ENCODE measurements around the gene ANXA2R. TPM values are rescaled to one million over a fixed set of nuclear protein-coding genes. Genes with fewer than 3 reads are reported as not detected.

ANXA2R gene
- total RNA-seq, 1 experiment from 2014 or later, result 0.72 TPM

DNA sequence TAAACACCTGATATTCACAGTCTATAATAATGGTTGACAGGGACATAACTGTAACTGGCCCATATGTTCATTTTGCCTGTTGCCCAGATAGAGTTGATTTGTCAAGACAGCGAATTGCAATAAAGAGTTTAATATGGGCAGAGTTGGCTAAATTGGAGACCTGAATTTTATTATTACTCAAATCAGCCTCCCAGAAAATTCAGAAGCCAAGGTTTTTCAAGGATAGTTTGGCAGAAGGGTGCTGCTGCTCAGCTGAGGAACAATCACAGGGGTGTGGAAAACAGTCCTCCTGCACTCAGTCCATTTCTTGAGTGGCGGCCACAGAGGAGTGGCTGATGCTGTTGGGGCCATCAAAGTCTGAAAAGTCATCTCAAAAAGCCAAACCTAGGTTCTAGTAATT lies 19.0 kb downstream of the ANXA2R start:
- no peak for ATAC-seq
- no peak for TF ChIP-seq ZNF263 (CRISPR knock-in tag; IDR thresholded peaks at IDR 0.05; ENCODE audit: low read depth)
- no peak for TF ChIP-seq HMGA2 (CRISPR knock-in tag; IDR thresholded peaks at IDR 0.05)
- TF ChIP-seq SP1 (CRISPR knock-in tag; conservative IDR thresholded peaks at IDR 0.05), result no peak
- Mint-ChIP-seq H3K36me3 (no peaks in the 10 kb centered on the region), H3K27ac (no peak overlapping the region), H3K4me1 (peaks cover 47% of the 10 kb centered on the region), H3K9me3 (no peaks in the 10 kb centered on the region), H3K4me3 (no peak overlapping the region), H3K27me3 (ENCODE audit: low read depth) (peaks cover 99% of the 10 kb centered on the region)
- DNase-seq (ENCODE audit: low spot score), result no peak
- ChIA-PET POLR2A (no interaction called here), CTCF (interaction anchor here (1.0 to 3.4 kb wide), 3 partner anchors 15 to 112 kb away, joined by 3 to 23 read pairs (median 4); no protein-coding TSS in a partner anchor)

DNA sequence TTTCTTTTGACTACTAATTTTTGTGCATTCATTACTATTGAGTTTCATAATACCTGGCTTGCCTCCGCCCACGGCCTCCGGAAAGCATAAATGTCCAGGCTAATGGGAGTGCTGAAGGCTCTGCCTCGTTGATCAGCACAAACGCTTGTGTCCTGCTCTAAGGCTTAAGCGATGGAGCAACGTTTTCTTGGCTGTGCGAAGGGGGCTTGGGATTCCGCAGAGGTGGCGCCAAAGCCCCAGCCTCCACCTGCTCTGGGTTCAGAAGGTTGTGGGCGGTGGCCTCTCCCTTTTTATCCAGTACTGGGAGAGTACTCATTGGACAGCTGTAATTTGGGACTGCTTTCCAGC lies 19.7 kb downstream of the ANXA2R start:
- no peaks in the 10 kb centered on the region for H3K36me3 Mint-ChIP-seq
- peaks cover 51% of the 10 kb centered on the region for H3K4me1 Mint-ChIP-seq
- POLR2A ChIA-PET, result interaction anchor here (0.9 to 1.6 kb wide), 2 partner anchors 13 to 14 kb away, joined by 3 read pairs; no protein-coding TSS in a partner anchor
- H3K4me3 Mint-ChIP-seq, result peak overlapping the region; percentile 80
- DNase-seq (ENCODE audit: low spot score), result peak; percentile 46
- CTCF ChIA-PET, result interaction anchor here (1.0 to 3.4 kb wide), 15 partner anchors 10 to 111 kb away, joined by 3 to 23 read pairs (median 6); partner anchors contain the start of gene ZNF131
- TF ChIP-seq, protein P1, sequence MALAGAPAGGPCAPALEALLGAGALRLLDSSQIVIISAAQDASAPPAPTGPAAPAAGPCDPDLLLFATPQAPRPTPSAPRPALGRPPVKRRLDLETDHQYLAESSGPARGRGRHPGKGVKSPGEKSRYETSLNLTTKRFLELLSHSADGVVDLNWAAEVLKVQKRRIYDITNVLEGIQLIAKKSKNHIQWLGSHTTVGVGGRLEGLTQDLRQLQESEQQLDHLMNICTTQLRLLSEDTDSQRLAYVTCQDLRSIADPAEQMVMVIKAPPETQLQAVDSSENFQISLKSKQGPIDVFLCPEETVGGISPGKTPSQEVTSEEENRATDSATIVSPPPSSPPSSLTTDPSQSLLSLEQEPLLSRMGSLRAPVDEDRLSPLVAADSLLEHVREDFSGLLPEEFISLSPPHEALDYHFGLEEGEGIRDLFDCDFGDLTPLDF (CRISPR knock-in tag; IDR thresholded peaks at IDR 0.05), result no peak
- no peak for TF ChIP-seq ZNF121 (CRISPR knock-in tag; IDR thresholded peaks at IDR 0.05)
- peaks cover 99% of the 10 kb centered on the region for H3K27me3 Mint-ChIP-seq (ENCODE audit: low read depth)
- H3K9me3 Mint-ChIP-seq, result no peaks in the 10 kb centered on the region
- no peak overlapping the region for H3K27ac Mint-ChIP-seq
- ATAC-seq, result peak; percentile 33

DNA sequence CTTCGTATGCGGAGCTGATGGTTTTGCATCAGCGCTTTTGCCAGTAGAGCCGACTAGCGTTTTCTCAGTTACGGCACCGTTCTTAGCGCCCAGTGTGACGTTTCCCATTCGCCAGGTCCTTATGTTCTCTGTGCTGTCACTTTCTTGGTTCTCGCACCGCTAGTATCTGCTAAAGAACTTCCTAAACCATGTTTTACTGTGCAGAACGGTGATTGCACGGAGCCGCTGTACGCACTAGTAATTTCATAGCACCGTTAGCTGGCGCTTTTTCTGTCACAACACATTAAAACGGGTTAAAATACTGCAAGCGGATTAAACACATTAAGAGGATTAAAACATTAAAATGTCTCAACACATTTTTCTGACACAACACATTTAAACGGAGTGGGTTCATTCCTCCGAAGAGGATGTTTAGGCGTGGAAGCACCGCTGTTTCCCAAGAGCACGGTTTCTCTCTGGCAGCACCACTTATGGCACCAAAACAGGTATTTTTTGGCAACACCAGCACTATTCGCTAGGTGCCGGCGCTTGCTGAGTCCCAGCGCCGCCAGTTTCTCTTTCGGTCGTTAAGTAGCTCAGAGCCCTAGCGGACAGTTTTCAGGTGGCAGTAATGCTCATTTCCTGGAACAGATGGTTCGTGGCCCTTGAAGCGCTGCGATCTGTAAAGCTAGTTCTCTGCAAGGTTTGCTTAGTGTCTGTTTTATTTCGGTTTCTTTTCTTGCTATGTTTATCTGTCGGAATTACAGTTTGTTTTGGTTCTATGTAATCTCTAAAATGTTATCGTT lies 20.3 kb downstream of the ANXA2R start:
- Mint-ChIP-seq H3K4me3 (peak overlapping the region; percentile 80), H3K36me3 (no peaks in the 10 kb centered on the region), H3K27me3 (ENCODE audit: low read depth) (peaks cover 99% of the 10 kb centered on the region), H3K9me3 (no peaks in the 10 kb centered on the region), H3K4me1 (peaks cover 53% of the 10 kb centered on the region), H3K27ac (no peak overlapping the region)
- TF ChIP-seq NFYB (CRISPR knock-in tag; conservative IDR thresholded peaks at IDR 0.05; ENCODE audit: low read depth) (no peak), GABPB1 (CRISPR knock-in tag; IDR thresholded peaks at IDR 0.05) (0 out of 2 replicates have a peak, but pooled peaks have one; percentile 38), ATF3 (CRISPR knock-in tag; conservative IDR thresholded peaks at IDR 0.05) (no peak), TCF7 (CRISPR knock-in tag; IDR thresholded peaks at IDR 0.05; ENCODE audit: low read depth) (no peak), USF2 (CRISPR knock-in tag; IDR thresholded peaks at IDR 0.05) (no peak), CREB1 (CRISPR knock-in tag; IDR thresholded peaks at IDR 0.05) (no peak)
- TF ChIP-seq, protein P2, sequence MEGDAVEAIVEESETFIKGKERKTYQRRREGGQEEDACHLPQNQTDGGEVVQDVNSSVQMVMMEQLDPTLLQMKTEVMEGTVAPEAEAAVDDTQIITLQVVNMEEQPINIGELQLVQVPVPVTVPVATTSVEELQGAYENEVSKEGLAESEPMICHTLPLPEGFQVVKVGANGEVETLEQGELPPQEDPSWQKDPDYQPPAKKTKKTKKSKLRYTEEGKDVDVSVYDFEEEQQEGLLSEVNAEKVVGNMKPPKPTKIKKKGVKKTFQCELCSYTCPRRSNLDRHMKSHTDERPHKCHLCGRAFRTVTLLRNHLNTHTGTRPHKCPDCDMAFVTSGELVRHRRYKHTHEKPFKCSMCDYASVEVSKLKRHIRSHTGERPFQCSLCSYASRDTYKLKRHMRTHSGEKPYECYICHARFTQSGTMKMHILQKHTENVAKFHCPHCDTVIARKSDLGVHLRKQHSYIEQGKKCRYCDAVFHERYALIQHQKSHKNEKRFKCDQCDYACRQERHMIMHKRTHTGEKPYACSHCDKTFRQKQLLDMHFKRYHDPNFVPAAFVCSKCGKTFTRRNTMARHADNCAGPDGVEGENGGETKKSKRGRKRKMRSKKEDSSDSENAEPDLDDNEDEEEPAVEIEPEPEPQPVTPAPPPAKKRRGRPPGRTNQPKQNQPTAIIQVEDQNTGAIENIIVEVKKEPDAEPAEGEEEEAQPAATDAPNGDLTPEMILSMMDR (IDR thresholded peaks at IDR 0.05), result no peak
- TF ChIP-seq, protein P3, sequence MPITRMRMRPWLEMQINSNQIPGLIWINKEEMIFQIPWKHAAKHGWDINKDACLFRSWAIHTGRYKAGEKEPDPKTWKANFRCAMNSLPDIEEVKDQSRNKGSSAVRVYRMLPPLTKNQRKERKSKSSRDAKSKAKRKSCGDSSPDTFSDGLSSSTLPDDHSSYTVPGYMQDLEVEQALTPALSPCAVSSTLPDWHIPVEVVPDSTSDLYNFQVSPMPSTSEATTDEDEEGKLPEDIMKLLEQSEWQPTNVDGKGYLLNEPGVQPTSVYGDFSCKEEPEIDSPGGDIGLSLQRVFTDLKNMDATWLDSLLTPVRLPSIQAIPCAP (CRISPR knock-in tag; IDR thresholded peaks at IDR 0.05), result no peak
- ChIA-PET POLR2A (interaction anchor here (0.9 to 1.6 kb wide), 3 partner anchors 12 to 101 kb away, joined by 3 to 4 read pairs (median 3); partner anchors contain the start of gene ZNF131), CTCF (interaction anchor here (0.5 to 3.4 kb wide), 18 partner anchors 10 to 205 kb away, joined by 3 to 23 read pairs (median 5); partner anchors contain the start of gene ZNF131)
- DNase-seq (ENCODE audit: low spot score), result peak; percentile 57
- ATAC-seq, result peak; percentile 58
